H1 (cell line): ENCODE data around the gene DCN. TPM values are rescaled to one million over a fixed set of nuclear protein-coding genes. Genes with fewer than 3 reads are reported as not detected.

ENCODE experiments used
- CTCF ChIA-PET: fragments of 300-600 bp; sonication (Branson Sonifier 250); formaldehyde crosslinking; loops from one replicate; lab custom pipeline; 2021; ENCODE audit not compliant: partially characterized antibody; lab: Charles Lee
- POLR2A ChIA-PET: fragments of 300-600 bp; sonication (Branson Sonifier 250); formaldehyde crosslinking; loops from one replicate; lab custom pipeline; 2021; ENCODE audit warnings: inconsistent platforms; ENCODE audit not compliant: partially characterized antibody; lab: Charles Lee
- DNase-seq, 2 experiments: peaks; one replicate each; pipeline versions ENCODE4 v3.0.0 to v3.0.0-alpha.2; 2010 to 2022; ENCODE audit warnings: low spot score in 2 of 2, low read depth in 1 of 2, mixed read lengths in 1 of 2
- FAIRE-seq: peaks from 2 replicates; lab custom pipeline; 2011; peaks lifted over from hg19 to GRCh38; lab: Jason Lieb, UNC
- H2AFZ ChIP-seq: 2 replicates; pipeline ENCODE4 v1.8.1; 2012; ENCODE audit warnings: low read length, inconsistent platforms
- H2AK5ac ChIP-seq: 2 replicates; pipeline ENCODE4 v1.6.1; 2013; ENCODE audit warnings: low read depth, low read length
- H2BK120ac ChIP-seq: replicated peaks from 2 replicates; pipeline ENCODE3; 2013; ENCODE audit warnings: low read depth, low read length, inconsistent platforms
- H2BK12ac ChIP-seq: 2 replicates; pipeline ENCODE4 v1.6.1; 2013; ENCODE audit warnings: low read depth, low read length
- H2BK15ac ChIP-seq: 2 replicates; pipeline ENCODE4 v1.6.1; 2013; ENCODE audit warnings: low read length
- H2BK20ac ChIP-seq: 2 replicates; pipeline ENCODE4 v1.6.1; 2013; ENCODE audit warnings: low read length
- H2BK5ac ChIP-seq: 2 replicates; pipeline ENCODE4 v1.6.1; 2013; ENCODE audit warnings: low read depth, low read length
- H3K14ac ChIP-seq: 2 replicates; pipeline ENCODE4 v1.6.1; 2013; ENCODE audit warnings: inconsistent platforms; ENCODE audit not compliant: insufficient read length
- H3K18ac ChIP-seq: 2 replicates; pipeline ENCODE4 v1.6.1; 2013; ENCODE audit warnings: low read length; ENCODE audit errors: extremely low read depth
- H3K23ac ChIP-seq: 2 replicates; pipeline ENCODE4 v1.6.1; 2013; ENCODE audit warnings: inconsistent platforms; ENCODE audit not compliant: insufficient read length
- H3K23me2 ChIP-seq: 2 replicates; pipeline ENCODE4 v1.6.1; 2013; ENCODE audit warnings: low read depth, low read length
- H3K27ac ChIP-seq: 2 replicates; pipeline ENCODE4 v1.6.1; 2011; ENCODE audit warnings: low read depth, low read length, inconsistent platforms
- H3K27me3 ChIP-seq, 4 experiments: replicated peaks in 1 of 4; 1 replicate in 1 of 4; 2 replicates in 3 of 4; pipeline versions ENCODE4 v1.6.1 to v1.8.1; 2011 to 2013; ENCODE audit warnings: low read length in 3 of 4, mild to moderate bottlenecking in 3 of 4, inconsistent platforms in 2 of 4, mixed read lengths in 2 of 4, moderate library complexity in 1 of 4; ENCODE audit not compliant: control insufficient read depth in 3 of 4, insufficient read depth in 3 of 4; ENCODE audit errors: extremely low read depth in 1 of 4
- H3K36me3 ChIP-seq, 4 experiments: 2 replicates each; pipeline versions ENCODE4 v1.6.1 to v1.8.1; 2011 to 2013; ENCODE audit warnings: mild to moderate bottlenecking in 4 of 4, low read length in 3 of 4, moderate library complexity in 2 of 4, control low read depth in 1 of 4, inconsistent platforms in 1 of 4; ENCODE audit not compliant: insufficient read depth in 4 of 4, control insufficient read depth in 2 of 4
- H3K4ac ChIP-seq: replicated peaks from 2 replicates; pipeline ENCODE3; 2013; ENCODE audit warnings: low read length, low read depth, mixed read lengths, inconsistent platforms; ENCODE audit not compliant: insufficient read length
- H3K4me1 ChIP-seq, 4 experiments: replicated peaks in 1 of 4; 1 replicate in 1 of 4; 2 replicates in 3 of 4; pipeline versions ENCODE4 v1.6.1 to v1.8.1; 2011 to 2013; ENCODE audit warnings: low read length in 3 of 4, inconsistent platforms in 2 of 4, mixed read lengths in 1 of 4; ENCODE audit not compliant: insufficient read depth in 4 of 4, control insufficient read depth in 3 of 4
- H3K4me2 ChIP-seq, 2 experiments: 2 replicates each; pipeline versions ENCODE4 v1.6.1 to v1.8.1; 2011 to 2013; ENCODE audit warnings: low read depth in 2 of 2, low read length in 2 of 2, control low read depth in 1 of 2, inconsistent platforms in 1 of 2, mild to moderate bottlenecking in 1 of 2; ENCODE audit not compliant: insufficient read depth in 1 of 2
- H3K4me3 ChIP-seq, 4 experiments: fragments of 200-600, 300-600 bp in 1 of 4; sonication (generic), shearing (Covaris generic), sonication (Bioruptor Twin) in 1 of 4; 2 replicates each; pipeline versions ENCODE4 v1.5.1 to v1.8.1; 2011 to 2016; ENCODE audit warnings: low read length in 4 of 4, low read depth in 3 of 4, control low read depth in 2 of 4, inconsistent platforms in 2 of 4, mild to moderate bottlenecking in 2 of 4, mixed read lengths in 1 of 4, moderate library complexity in 1 of 4; ENCODE audit not compliant: insufficient read depth in 2 of 4; ENCODE audit errors: extremely low read depth in 1 of 4
- H3K56ac ChIP-seq: replicated peaks from 2 replicates; pipeline ENCODE3; 2013; ENCODE audit warnings: low read depth, mild to moderate bottlenecking, mixed read lengths, low read length, inconsistent platforms; ENCODE audit not compliant: insufficient read length
- H3K79me1 ChIP-seq: 2 replicates; pipeline ENCODE4 v1.6.1; 2013; ENCODE audit warnings: low read depth, low read length, control low read depth
- H3K79me2 ChIP-seq, 2 experiments: 2 replicates each; pipeline versions ENCODE4 v1.6.1 to v1.8.1; 2012 to 2013; ENCODE audit warnings: low read length in 2 of 2, mild to moderate bottlenecking in 2 of 2, inconsistent platforms in 1 of 2; ENCODE audit not compliant: insufficient read depth in 2 of 2, control insufficient read depth in 1 of 2
- H3K9ac ChIP-seq, 4 experiments: replicated peaks in 1 of 4; 1 replicate in 1 of 4; 2 replicates in 3 of 4; pipeline versions ENCODE4 v1.6.1 to v1.8.1; 2011 to 2013; ENCODE audit warnings: low read depth in 3 of 4, low read length in 3 of 4, control low read depth in 2 of 4, mild to moderate bottlenecking in 2 of 4, moderate library complexity in 2 of 4, inconsistent platforms in 1 of 4; ENCODE audit errors: extremely low read depth in 1 of 4
- H3K9me3 ChIP-seq, 2 experiments: 2 replicates each; pipeline versions ENCODE4 v1.6.1 to v1.8.1; 2012 to 2013; ENCODE audit warnings: mild to moderate bottlenecking in 2 of 2, moderate library complexity in 2 of 2, control low read depth in 1 of 2, inconsistent platforms in 1 of 2, low read depth in 1 of 2, low read length in 1 of 2, mixed read lengths in 1 of 2; ENCODE audit not compliant: insufficient read depth in 2 of 2
- H4K20me1 ChIP-seq, 2 experiments: replicated peaks in 1 of 2; 2 replicates each; pipeline versions ENCODE3 to v1.8.1; 2011 to 2013; ENCODE audit warnings: inconsistent platforms in 2 of 2, low read length in 2 of 2, mild to moderate bottlenecking in 1 of 2; ENCODE audit not compliant: insufficient read depth in 2 of 2, control insufficient read depth in 1 of 2
- H4K5ac ChIP-seq: 2 replicates; pipeline ENCODE4 v1.6.1; 2013; ENCODE audit warnings: low read length, low read depth, mixed read lengths, inconsistent platforms; ENCODE audit not compliant: insufficient read length
- H4K8ac ChIP-seq: 2 replicates; pipeline ENCODE4 v1.8.0; 2013; ENCODE audit warnings: mild to moderate bottlenecking, moderate library complexity, low read length, inconsistent platforms; ENCODE audit not compliant: insufficient read depth; ENCODE audit errors: extremely low read depth
- H4K91ac ChIP-seq: replicated peaks from 2 replicates; pipeline ENCODE3; 2013; ENCODE audit warnings: low read length, mixed read lengths, inconsistent platforms; ENCODE audit not compliant: insufficient read length
- CHD1 ChIP-seq: IDR thresholded peaks from 2 replicates; pipeline ENCODE4 v1.6.1; 2012; ENCODE audit warnings: low read depth, low read length, improper control_type of control experiment
- HDAC2 ChIP-seq, 2 experiments: fragments of 300-600 bp in 1 of 2; sonication (generic) in 1 of 2; IDR thresholded peaks; 2 replicates each; pipeline ENCODE4 v1.6.1; 2011 to 2012; ENCODE audit warnings: low read depth in 2 of 2, low read length in 2 of 2, mild to moderate bottlenecking in 2 of 2, moderate library complexity in 2 of 2, borderline replicate concordance in 1 of 2, inconsistent platforms in 1 of 2
- JUN ChIP-seq: IDR thresholded peaks from 2 replicates; pipeline ENCODE4 v1.6.1; 2011; ENCODE audit warnings: low read depth, mild to moderate bottlenecking, improper control_type of control experiment, low read length
- NANOG ChIP-seq: IDR thresholded peaks from 2 replicates; pipeline ENCODE4 v1.6.1; 2011; ENCODE audit warnings: low read length, low read depth, mild to moderate bottlenecking, inconsistent platforms; ENCODE audit not compliant: insufficient read depth, poor library complexity, severe bottlenecking
- PHF8 ChIP-seq: fragments of 200-600 bp; sonication (generic); conservative IDR thresholded peaks from 2 replicates; pipeline ENCODE4 v1.7.1; 2012; ENCODE audit warnings: low read depth, mild to moderate bottlenecking, inconsistent platforms, low read length, moderate library complexity
- RBBP5 ChIP-seq: IDR thresholded peaks from 2 replicates; pipeline ENCODE4 v1.7.1; 2012; ENCODE audit warnings: low read depth, mild to moderate bottlenecking, inconsistent platforms, low read length, moderate library complexity, borderline replicate concordance
- SIX5 ChIP-seq: IDR thresholded peaks from 2 replicates; pipeline ENCODE4 v1.6.1; 2011; ENCODE audit warnings: mild to moderate bottlenecking, low read depth, low read length
- SP2 ChIP-seq: IDR thresholded peaks from 2 replicates; pipeline ENCODE4 v1.6.1; 2012; ENCODE audit warnings: mild to moderate bottlenecking, low read length, inconsistent platforms
- SP4 ChIP-seq: IDR thresholded peaks from 2 replicates; pipeline ENCODE4 v1.6.1; 2012; ENCODE audit warnings: low read length, inconsistent platforms
- SUZ12 ChIP-seq: fragments of 200-600 bp; sonication (generic); IDR thresholded peaks from 2 replicates; pipeline ENCODE4 v1.6.1; 2012; ENCODE audit warnings: mild to moderate bottlenecking, inconsistent platforms, low read length, moderate library complexity, mixed read lengths
- TCF12 ChIP-seq: IDR thresholded peaks from 2 replicates; pipeline ENCODE4 v1.6.1; 2011; ENCODE audit warnings: low read depth, mild to moderate bottlenecking, low read length
- TEAD4 ChIP-seq: IDR thresholded peaks from 2 replicates; pipeline ENCODE4 v1.6.1; 2012; ENCODE audit warnings: low read depth, low read length, inconsistent platforms, mixed read lengths
- ZNF274 ChIP-seq: IDR thresholded peaks from 2 replicates; pipeline ENCODE4 v1.7.0; 2012; ENCODE audit warnings: low read length, borderline replicate concordance; ENCODE audit errors: extremely low read depth
- WGBS, 2 experiments: shearing (Covaris generic) in 1 of 2; methylation state at CpG; one replicate each; pipeline versions ENCODE4 v1.1.6 to v1.1.7; 2013 to 2015; ENCODE audit warnings: low lambda C conversion rate in 2 of 2, mixed read lengths in 2 of 2, inconsistent platforms in 1 of 2, low coverage in 1 of 2, missing lambda C conversion rate in 1 of 2; ENCODE audit not compliant: insufficient replicate concordance in 2 of 2, insufficient coverage in 1 of 2, insufficient read length in 1 of 2; ENCODE audit errors: extremely low coverage in 1 of 2, missing lambda C conversion rate in 1 of 2; 5-methylcytosine and 5-hydroxymethylcytosine counted together
- polyA plus RNA-seq, 7 experiments: library from polyadenylated mRNA; depleted of rRNA in 3 of 7; stranded (reverse) in 5 of 7; unstranded in 2 of 7; fragments of >200 nt in 5 of 7; fragments of 200-250 nt in 2 of 7; gene quantifications; 1 replicate in 5 of 7; 2 replicates in 1 of 7; 4 replicates in 1 of 7; pipeline versions ENCODE4 v1.2.1 to v1.2.3, GENCODE V29; 2011 to 2013; ENCODE audit warnings: missing spikeins in 2 of 7, mixed read lengths in 2 of 7
- total RNA-seq: library from RNA; stranded (reverse); fragmentation: NEBNext Ultra II Directional; extraction: Animal tissue kit (Norgen Biotek cat#: 25700); gene quantifications from 2 replicates; pipeline ENCODE4 v1.2.1, GENCODE V29; 2021
- TF ChIP-seq, protein P1 (sequence below): IDR thresholded peaks from 2 replicates; pipeline ENCODE4 v1.6.1; 2012; ENCODE audit warnings: inconsistent platforms

DCN gene
- total and polyA plus RNA-seq, 2 of the 8 experiments (the other 6 are each of a cell fraction or from before 2014, with no cell fraction given) = not detected

GRCh38 chr12:91191513-91192111 lies 9.0 kb upstream of the DCN start:
- Histone ChIP-seq H3K79me2 (no peaks in the 10 kb centered on the region), H2BK120ac (no peak overlapping the region), H3K27ac (no peak overlapping the region), H3K4ac (no peak overlapping the region), H3K23ac (no peak overlapping the region), H3K14ac (no peak overlapping the region), H3K23me2 (0 out of 2 replicates have a peak, but pooled peaks cover 1% of the 10 kb centered on the region), H3K36me3 (no peaks in the 10 kb centered on the region), H3K56ac (no peak overlapping the region), H3K9ac (no peak overlapping the region), H4K5ac (no peak overlapping the region), H3K9me3 (0 out of 4 replicates have a peak, but pooled peaks cover 0 to 4% of the 10 kb centered on the region in 2 experiments), H2BK15ac (no peak overlapping the region), H2BK20ac (no peak overlapping the region), H3K79me1 (no peaks in the 10 kb centered on the region), H3K4me2 (no peak overlapping the region), H2AFZ (no peak overlapping the region), H4K8ac (no peak overlapping the region), H4K91ac (no peak overlapping the region), H3K18ac (no peak overlapping the region), H2BK12ac (no peak overlapping the region), H3K27me3 (no peaks in the 10 kb centered on the region), H4K20me1 (no peaks in the 10 kb centered on the region), H3K4me3 (no peak overlapping the region), H3K4me1 (no peaks in the 10 kb centered on the region), H2BK5ac (no peak overlapping the region), H2AK5ac (no peak overlapping the region)
- TF ChIP-seq NANOG (no peak), SUZ12 (no peak), PHF8 (no peak), ZNF274 (no peak), HDAC2 (IDR thresholded peaks at IDR 0.05; ENCODE audit: borderline replicate concordance in 1 of 2, low read depth in 2 of 2, low read length in 2 of 2) (no peak), TCF12 (no peak), TEAD4 (no peak), SIX5 (no peak), RBBP5 (no peak), SP2 (no peak), CHD1 (no peak), SP4 (no peak), JUN (no peak)
- TF ChIP-seq, protein P1, sequence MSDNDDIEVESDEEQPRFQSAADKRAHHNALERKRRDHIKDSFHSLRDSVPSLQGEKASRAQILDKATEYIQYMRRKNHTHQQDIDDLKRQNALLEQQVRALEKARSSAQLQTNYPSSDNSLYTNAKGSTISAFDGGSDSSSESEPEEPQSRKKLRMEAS = no peak
- WGBS, 2 experiments = 95% methylated on average over 2 of the region's 2 CpGs; no CpG with 5 or more reads in 1 of the 2 experiments
- ChIA-PET POLR2A (no interaction called here), CTCF (interaction anchor here (1.1 to 1.5 kb wide), 2 partner anchors 13 to 15 kb away, joined by 3 to 4 read pairs; no protein-coding TSS in a partner anchor)
- no peak for FAIRE-seq
- no peak for DNase-seq
